OCI-LY1 (cell line): ENCODE data around the gene MDFIC.

Experiments
- CTCF ChIP-seq: fragments of 200-600 bp; sonication (generic), shearing (Covaris generic); IDR thresholded peaks from 2 replicates; pipeline ENCODE4 v1.5.1; 2017; ENCODE audit warnings: mild to moderate bottlenecking, antibody characterized with exemption, low read length, moderate library complexity, mixed read lengths
- EZH2 ChIP-seq: fragments of 200-600 bp; sonication (generic), shearing (Covaris generic); IDR thresholded peaks from 2 replicates; pipeline ENCODE4 v1.8.0; 2017; ENCODE audit warnings: borderline replicate concordance, mixed run types, mild to moderate bottlenecking, antibody characterized with exemption, low read length, moderate library complexity, mixed read lengths

- TF ChIP-seq CTCF (no peak), EZH2 (no peak)
These were observed 35.5 kb downstream of the MDFIC start for GRCh38 chr7:114957444-114957843.
